Midbrain (tissue), 1 donor: ENCODE results near the gene KCNT2.

Experiments
- DNase-seq: peaks from one replicate; lab custom pipeline; 2025; lab: John Stamatoyannopoulos, UW

Gene KCNT2

DNA sequence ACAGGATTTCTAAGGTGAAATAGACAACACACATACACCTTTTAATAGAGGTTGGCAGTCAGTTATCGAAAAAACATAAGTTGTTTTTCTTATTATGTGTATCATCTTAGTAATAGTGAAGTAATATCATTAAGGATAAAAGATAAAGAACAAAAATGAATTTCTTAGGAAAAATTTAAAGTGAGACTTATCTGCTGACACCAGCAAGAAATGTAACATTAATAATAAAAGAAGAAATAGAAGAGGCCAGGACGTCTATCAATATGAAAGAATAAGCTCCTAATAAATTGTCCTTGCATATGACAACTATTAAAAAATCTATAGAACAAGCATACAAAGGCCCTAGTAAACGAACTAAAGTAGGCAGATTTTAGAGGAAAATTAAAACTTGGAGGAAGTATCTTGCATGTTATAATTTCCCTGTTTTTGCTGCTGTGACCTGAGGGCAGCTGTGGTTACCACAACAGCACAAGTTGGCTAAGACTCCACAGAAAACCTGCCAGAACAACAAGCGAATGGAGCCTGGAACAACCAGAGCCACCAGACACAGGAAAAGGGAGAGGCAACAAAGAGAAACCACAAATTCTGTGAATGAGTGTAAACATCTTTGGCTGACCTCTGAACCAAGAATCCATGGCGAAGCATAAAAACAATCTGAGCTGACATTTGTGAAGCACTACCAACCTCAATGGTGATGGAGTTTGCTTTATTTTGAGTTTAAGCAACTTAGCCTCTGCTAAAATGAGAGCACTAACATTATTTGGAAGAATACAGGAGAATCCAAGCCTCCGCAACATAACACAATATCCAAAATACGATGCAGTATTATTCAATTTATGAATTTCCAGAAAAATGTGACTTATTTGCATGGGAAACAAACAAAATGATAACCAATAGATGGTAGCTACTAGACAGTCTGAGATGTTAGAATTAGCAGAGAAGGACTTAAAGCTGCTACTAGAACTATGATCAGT is 207.5 kb downstream of the KCNT2 start:
- no peak for DNase-seq

DNA sequence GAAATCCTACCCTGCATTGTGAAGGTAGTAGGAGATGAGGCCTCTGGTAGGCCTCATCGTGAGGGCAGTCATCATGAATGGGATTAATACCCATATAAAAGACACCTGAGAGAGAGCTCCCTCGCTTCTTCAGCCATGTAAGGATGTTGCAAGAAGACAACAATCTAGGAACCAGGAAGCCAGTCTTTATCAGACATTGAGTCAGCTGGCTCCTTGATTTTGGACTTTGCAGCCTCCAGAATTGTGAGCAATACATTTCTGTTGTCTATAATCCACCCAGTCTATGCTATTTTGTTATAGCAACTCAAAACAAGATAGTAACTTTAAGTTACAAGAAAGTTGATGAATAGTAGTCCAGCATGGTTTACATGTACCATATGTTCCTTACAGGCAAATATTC is 208.5 kb downstream of the KCNT2 start:
- DNase-seq: no peak

DNA sequence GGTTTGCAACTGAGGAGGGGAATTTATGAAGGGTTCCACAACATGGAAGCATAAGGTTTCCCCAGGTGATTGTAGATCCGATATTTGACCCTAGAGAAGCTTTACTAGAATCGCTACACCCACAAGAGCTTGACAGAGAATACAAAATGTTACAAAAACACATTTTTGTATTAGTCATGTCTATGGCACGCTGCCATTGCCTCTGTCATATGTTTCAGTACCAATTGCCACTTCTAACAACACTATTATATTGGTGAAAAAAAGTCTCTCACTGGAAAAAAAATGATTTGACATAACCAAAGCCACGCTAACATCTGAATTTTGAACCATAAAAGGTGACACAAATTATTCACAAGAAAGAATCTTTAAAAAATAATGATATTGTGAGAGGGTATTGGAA is 214.5 kb downstream of the KCNT2 start:
- DNase-seq: no peak

DNA sequence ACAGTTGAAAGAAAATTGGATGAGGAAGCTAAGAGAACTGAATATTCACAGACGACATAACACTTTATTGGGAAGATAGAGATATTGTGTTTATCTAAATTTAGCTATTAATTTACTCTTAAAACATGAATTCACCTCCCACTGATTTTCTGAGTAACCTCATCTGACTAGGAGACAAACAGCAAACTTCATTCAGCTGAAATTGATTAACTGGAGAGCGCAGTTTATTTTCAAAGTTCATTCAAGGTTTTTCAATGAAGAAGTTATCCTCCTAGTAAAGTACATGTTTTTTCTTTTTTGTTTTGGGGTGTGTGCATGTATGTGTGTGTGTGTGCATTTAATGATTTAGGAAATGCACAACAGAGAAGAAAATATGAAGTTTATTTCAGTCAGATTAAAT is 215.0 kb downstream of the KCNT2 start:
- DNase-seq: no peak

DNA sequence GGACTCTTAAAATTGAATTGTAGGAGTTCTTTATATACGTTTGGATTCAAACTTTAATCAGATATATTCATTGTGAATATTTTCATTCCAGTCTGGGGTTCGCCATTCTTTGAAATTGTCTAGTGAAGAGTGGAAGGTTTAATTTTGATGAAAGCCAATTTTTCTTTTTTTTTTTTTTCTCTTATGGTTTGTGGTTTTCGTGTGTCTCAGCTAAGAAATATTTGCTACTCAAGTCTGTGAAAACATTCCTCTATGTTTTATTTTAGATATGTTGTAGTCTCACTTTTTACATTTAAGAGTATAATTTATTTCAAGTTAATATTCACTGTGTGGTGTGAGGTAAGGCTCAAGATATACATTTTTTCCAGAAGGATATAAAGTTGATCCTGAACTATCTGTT is 220.5 kb downstream of the KCNT2 start:
- DNase-seq: no peak

DNA sequence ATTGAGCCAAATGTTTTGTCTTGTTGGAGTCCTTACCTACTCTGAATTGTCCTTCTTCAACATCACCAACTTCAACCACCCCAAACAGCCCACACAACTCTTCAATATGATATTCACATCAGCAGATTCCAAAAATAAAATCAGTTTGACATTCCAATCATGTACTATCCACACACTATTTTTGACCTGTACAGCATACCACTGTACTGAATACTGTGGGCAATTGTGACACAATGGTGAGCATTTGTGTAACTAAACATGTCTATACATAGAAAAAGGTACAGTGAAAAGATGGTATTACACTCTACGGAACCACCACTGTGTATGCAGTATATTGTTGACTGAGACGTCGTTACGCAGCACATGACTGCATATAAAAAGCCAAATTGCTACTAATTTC is 223.1 kb downstream of the KCNT2 start:
- DNase-seq: no peak

DNA sequence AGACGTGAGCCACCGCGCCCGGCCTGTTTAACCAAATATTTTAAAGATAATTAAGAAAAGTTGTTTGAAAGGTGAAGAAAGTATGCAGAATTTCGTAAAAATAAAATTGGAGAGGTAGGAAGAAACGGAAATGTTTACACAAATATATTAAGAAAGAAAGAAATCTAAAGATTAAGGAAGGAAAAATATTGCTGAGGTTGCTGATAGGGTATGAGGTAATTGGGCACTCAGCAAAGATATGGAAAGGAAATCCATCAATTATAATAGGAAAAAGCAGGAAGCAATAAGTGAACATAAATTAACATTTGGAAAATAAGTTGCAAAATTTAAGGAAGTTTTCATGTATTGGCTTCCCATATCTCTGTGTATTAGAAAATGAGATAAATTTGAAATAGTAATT is 225.9 kb downstream of the KCNT2 start:
- DNase-seq: no peak

DNA sequence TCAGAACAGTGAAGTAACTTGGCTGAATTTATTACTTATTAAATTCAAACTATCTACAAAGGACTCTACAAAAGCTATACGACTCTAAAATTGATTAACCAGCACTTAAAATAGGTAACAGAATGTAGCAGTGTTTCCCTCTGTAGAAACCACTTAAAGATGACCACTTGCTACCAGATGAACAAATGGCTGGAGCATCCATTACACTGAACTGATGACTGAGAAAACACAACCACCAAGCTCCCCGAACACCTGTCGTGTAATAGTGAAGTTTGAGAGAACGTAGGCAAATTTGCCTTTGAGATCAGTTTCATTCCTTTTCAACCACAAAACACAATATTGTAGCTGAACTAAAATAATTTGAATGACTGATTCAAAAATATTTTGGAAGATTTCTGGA is 226.7 kb downstream of the KCNT2 start:
- no peak for DNase-seq

DNA sequence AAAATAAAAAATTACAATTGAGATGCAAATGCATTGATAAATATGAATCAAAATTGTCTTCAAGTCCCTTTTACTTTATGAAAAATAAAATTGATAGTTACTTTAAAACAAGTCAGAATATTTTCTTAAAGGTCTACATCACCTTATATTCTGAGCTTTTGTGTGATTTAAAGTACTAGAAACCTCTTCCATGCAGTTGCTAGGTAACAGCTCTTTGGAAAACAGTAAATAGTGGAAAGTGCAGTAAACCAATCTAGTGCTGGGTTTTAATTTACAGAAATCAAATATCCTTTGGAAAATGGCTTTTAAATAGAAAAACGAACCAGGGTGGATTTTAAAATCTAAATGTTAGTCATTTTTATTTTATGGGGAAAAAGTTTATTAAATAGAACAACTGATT is 227.9 kb downstream of the KCNT2 start:
- DNase-seq: no peak

DNA sequence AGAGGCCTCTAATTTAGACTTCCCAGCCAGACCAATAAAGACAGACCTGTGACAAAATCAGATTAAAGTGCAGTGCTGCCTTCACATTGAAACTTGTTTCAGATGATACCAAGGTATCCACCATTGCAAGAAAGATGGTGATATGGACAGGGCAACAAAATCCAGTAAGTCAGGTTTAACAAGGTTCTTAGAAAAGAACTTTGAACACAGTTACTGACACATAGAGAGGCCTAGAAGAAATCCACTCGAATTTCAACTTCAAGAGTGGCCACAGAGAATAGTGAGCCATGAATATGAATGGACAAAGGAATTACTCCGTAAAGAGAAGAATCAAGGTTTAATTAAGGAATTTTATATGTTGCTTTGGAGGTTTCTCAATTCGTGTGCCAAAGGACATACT is 230.4 kb downstream of the KCNT2 start:
- DNase-seq: no peak

DNA sequence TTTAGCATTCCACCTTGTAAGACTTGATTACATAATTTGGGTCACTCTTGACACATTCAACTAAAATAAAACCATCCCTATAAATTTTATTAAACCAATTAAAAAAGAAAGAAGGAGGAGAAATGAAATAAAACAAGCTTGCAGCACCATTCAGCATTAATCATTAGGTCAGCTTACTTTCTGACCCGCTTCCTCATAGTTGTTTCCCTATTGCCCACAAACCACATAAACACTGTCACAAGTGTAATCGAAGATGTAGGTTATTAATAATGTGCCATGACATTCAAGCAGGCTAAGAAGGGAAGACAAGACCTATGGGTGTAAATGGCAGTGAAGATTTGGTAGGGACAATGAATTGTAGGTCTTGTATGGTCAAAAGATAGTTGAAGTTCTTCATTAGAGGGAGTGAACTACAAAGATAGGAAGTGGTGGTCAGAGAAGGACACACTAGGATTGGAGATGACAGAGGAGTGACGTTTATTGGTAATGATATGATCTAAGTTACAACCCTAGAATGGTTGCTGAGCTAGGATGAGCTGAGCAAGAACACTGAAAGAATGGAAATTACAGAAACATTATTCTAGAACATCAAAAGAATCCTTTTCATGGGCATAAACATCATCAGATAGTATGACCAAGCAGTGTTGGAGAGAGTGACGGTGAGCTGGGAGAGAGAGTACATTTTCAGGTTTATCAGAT is 231.5 kb downstream of the KCNT2 start:
- no peak for DNase-seq

DNA sequence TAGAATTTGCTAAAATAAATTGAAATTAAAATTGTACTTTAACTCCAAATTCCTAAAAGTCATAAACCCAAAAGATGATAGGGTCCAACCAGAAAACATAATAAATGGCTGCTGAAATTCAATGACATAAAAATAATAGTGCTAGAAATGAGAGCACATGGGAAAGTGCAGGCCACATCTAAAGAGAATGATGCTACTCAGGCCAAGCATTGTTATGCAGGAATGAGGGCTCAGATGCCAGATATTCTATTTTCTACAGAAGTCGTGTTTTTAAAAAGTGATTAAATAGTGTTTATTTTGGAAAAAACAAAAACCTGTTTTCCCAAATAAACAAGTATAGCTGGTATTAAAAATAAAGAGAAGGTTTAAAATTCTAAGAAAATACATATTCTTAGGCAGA is 234.4 kb downstream of the KCNT2 start:
- no peak for DNase-seq

DNA sequence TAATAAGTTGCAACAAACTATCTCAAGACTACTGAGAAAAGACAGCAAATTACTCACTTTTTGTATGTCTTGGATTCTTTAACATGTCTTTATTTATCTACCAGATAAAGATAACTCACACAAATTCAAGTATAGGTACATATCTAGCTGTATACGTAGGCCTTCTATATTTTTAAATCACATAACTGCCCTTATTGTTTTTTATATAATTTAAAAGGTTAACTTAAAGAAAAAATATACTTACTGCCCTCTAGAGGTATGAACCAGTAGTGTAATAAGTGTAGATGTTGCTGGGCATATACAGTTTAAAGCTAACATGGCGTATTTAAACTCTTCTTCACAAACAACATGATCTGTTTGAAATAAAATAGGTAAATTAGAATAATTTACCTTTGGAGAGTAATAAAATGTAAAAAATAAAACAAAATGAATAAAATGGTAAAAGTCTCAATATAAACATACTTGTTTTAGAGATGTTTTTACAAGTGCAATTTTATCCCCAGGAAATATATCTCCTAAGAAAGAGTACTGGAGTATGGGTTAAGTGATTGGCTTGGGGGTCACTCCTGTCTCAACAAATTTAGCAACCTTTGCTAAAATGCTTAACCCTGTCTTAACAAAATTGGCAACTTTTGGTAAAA is 235.2 kb downstream of the KCNT2 start:
- DNase-seq: no peak

DNA sequence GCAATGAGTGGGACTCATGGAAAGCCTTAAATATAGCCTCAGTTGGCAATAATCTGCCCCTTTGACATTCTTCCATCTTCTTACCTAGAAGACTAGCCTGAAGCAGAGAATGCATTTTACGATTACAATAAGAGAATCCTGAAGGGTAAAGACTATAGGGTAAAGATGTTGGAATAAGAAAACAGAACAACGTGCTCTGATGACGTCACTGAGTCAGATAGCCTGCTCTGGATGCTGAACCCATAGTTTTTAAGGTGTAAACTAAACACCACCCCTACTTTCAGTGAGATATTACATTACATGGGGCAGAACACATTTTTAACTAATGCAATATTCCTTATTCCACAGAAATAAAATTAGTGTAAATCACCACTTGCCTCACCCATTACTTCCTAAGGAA is 240.4 kb downstream of the KCNT2 start:
- no peak for DNase-seq

DNA sequence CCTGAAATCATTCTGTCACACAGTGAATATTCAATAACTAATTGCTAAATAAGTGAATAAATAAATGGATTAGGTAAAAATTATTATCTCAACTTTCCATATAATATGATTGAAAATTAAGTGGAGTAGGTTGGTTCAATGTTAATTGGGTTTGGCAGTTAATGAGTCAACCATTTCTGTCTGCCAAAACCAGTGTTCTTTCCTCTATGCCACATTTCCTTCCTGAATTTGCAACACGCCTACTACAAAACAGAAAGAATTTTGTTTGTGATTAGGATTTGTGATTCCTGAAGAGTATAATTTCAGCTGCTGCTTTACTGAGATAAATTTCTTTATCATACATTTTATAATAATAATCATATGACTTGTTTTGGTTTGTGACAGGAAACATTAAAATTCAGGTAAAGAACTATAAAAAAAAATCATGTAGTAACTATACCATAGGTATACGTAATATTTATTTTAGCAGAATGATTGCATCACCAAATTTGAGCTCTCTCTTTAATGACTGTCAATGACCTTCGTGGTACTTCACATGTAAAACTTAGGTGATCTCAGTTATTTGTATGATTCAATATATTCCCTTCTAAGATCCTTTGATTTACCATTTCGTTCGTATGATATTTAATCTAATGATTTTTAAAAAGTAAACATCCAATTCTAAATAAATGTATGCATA is 241.3 kb downstream of the KCNT2 start:
- DNase-seq: no peak

DNA sequence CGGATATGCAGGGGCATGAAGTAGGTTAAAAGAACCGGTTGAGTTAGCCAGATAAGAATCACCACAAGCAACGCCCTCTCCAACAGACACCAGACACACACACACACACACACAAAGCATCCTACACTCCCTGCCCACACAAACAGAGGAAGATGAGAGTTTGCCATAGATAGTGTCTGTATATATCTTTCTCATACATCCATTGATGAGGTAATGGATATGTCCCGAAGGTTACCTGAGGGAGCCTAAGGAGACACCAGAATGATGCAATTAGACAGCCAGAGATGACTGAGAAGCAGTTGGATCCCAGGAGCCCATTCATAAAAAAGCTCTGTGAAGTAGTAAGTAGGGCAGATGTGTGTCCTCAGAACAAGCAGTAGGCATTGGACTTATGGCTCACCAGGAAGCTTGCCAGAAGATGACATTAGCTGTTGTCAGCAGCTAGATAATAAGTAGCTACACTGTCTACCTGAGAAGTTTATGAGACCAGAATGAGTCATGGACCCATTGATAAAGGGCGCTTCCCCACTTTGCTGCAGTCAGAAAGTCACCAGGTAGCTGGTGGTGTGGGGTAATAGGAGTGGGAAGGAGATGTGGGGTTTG is 247.0 kb downstream of the KCNT2 start:
- DNase-seq: no peak

DNA sequence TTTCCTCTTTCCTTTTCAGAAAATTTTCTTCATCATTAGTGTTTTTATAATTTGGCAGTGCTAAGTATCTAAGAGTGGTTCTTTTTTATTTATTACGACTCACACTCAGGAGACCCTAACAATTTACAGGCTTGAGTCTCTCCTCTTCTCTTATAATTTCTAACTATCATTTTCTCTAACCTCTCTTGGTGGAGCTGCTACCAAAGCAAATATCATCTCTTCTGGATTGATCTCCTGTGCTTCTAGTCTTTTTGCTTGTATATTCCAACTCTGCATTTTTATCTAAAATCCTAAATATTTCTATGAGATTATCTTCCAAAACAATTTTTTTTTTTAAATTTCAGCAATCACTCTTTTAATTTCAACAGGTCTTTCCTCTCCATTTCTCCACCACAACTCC is 250.3 kb downstream of the KCNT2 start:
- no peak for DNase-seq

DNA sequence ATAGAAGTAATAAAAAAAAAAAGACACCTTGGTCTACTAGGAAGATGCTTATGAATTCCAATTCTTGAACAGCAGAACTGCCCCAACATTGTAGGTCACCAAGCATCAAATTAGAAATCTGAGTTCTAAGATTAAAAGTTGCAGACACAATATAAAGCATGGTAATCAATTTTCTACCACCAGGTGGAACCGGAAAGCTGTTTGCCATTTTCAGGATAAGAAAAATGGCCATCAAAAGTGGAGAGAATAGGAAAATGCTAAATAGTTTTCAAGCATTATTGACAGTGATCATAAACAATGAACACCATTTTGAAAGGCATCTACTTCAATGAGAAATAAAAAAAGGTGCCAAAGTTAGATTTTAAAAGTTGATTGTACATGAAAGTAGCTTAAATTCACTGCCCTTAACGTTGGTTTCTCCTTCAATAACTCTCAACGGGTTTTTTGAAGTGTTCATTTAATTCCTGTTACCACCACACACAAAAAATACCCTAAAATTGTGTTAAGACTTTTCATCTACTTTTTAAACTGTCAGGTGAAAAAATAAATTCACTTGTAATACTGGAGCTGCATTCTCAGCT is 252.9 kb downstream of the KCNT2 start:
- DNase-seq: no peak

DNA sequence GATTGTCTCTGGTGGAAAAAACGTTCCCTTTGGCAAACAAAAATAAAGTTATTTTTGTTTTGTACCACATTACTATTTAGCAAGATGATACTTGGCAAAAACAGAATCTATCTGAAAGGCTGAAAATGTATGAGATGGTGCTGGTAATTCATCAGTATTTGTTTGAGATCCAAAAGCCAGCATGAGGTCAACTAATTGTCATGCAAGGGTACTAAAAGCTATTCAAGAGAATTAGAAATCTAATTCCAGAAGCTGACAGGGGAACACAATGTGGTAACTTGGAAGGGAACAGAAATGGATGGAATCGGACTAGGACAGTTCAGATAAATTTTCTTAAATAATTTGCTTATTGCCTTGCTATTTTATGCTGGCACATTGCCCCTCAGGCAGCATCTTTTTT is 263.8 kb downstream of the KCNT2 start:
- no peak for DNase-seq

DNA sequence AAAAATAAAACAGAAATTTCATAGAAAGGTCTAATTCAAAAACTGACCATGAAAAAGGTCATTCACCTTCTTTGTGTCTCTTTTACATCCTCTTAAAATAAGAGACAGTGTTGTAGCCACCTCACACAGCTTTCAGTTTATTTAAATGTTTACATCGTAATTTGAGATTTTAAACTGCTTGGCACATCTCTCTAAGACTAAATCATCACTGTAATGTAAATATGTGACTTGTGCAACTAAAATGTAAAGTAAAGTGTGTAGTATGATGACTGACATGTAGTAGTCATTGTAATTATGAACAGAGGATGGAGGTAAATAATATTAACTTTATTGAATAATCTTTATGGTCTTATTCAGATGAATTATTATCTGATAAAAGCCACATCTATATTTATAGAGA is 283.9 kb downstream of the KCNT2 start:
- no peak for DNase-seq

DNA sequence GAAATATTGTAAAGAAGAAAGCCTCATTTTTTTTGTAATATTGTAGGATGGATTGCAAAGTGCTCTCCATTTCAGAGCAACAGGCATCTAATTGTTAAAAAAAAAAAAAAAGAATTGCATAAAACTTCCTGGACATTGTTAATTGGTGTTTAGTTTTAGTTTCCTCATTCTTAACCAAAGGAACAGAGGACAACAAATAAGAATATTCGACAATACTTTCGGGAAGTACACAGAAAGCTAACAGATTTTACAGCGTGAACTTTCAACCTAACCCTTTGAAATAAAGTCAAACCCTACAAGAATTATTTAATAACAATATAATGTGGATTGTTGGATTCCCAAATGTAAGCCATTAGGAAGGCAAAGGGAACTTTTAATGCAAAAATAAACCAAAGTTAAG is 284.4 kb downstream of the KCNT2 start:
- DNase-seq: no peak

DNA sequence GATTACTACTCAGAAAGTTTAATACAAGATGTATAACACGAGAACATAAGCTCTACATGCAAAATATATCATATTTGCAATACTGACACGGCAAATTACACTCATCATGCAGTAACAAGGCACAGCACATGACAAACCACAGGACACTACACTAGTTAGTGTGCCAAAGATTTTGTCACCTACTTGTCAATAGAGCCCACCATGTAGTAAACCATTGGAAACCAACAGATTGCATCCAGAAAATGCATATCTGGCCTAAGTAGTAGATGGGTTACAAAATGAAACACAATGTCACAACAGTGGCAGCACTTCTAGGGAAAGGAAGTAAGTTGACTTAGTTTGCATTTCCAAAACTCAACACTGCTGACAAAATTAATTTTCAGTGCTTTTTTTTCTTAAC is 288.9 kb downstream of the KCNT2 start:
- no peak for DNase-seq
